Heart left ventricle (tissue), 16 donors: ENCODE measurements around the gene PHLDA2. TPM values are rescaled to one million over a fixed set of nuclear protein-coding genes. Genes with fewer than 3 reads are reported as not detected.
A peak's percentile ranks its signal among the peaks of the same experiment; 100 is the strongest.

ENCODE experiments used
- ATAC-seq, 4 donors: fragments of 200-7000 bp; cut with Tn5 transposase; one replicate each; pipeline ENCODE4 v1.9.1; 2020 to 2022; ENCODE audit warnings: moderate library complexity in 4 of 4, mild to moderate bottlenecking in 3 of 4, moderate number of reproducible peaks in 1 of 4
- DNase-seq, 5 donors: peaks; one replicate each; pipeline ENCODE4 v3.0.0-alpha.2; 2020
- H3K27ac ChIP-seq, 12 donors: fragments of 200-600 bp; sonication (generic) in 4 of 12; one replicate each; pipeline versions ENCODE4 v1.5.0 to v1.8.0; 2016 to 2022; ENCODE audit warnings: mild to moderate bottlenecking in 2 of 12
- H3K27me3 ChIP-seq, 9 donors: fragments of 200-600 bp; sonication (generic) in 2 of 9; one replicate each; pipeline versions ENCODE4 v1.5.1 to v1.8.0; 2016 to 2022; ENCODE audit warnings: mild to moderate bottlenecking in 3 of 9
- H3K36me3 ChIP-seq, 9 donors: fragments of 200-600 bp; sonication (generic) in 2 of 9; one replicate each; pipeline versions ENCODE4 v1.5.0 to v1.8.0; 2018 to 2022; ENCODE audit warnings: mild to moderate bottlenecking in 2 of 9
- H3K4me1 ChIP-seq, 12 donors: fragments of 200-600 bp; sonication (generic) in 4 of 12; one replicate each; pipeline versions ENCODE4 v1.5.0 to v1.8.0; 2016 to 2022; ENCODE audit warnings: mild to moderate bottlenecking in 3 of 12
- H3K4me3 ChIP-seq, 12 donors: fragments of 200-600 bp; sonication (generic) in 4 of 12; one replicate each; pipeline versions ENCODE4 v1.5.0 to v1.8.0; 2017 to 2022; ENCODE audit warnings: mild to moderate bottlenecking in 9 of 12, moderate library complexity in 4 of 12
- H3K9me3 ChIP-seq, 12 donors: fragments of 200-600 bp; sonication (generic) in 4 of 12; one replicate each; pipeline versions ENCODE4 v1.5.0 to v1.8.0; 2016 to 2022; ENCODE audit warnings: mild to moderate bottlenecking in 1 of 12
- POLR2A ChIP-seq, 2 donors: fragments of 450-650 bp; IDR thresholded peaks; one replicate each; pipeline ENCODE4 v1.6.1; 2017; ENCODE audit warnings: antibody characterized with exemption in 2 of 2, mild to moderate bottlenecking in 2 of 2, moderate library complexity in 2 of 2
- WGBS, 4 donors: extraction: QIAGEN DNeasy Blood & Tissue Kit in 2 of 4; methylation state at CpG; one replicate each; pipeline versions ENCODE4 v1.1.5 to v1.1.7; 2013 to 2018; 5-methylcytosine and 5-hydroxymethylcytosine counted together
- intact Hi-C, 10 donors: fragments of 100-400 bp; cut with DNase I; formaldehyde crosslinking; loops; one replicate each; pipeline versions ENCODE4 v1.11.1 to v1.14.2; 2022
- polyA plus RNA-seq, 2 donors: library from polyadenylated mRNA; stranded (reverse); fragments of 200-250 nt; gene quantifications; one replicate each; pipeline ENCODE4 v1.2.3, GENCODE V29; 2013
- total RNA-seq, 9 donors: library from RNA; depleted of rRNA in 2 of 9; stranded (reverse); fragments of >200 nt in 2 of 9; fragmentation: NEBNext Ultra II Directional in 3 of 9; extraction: Animal tissue kit (Norgen Biotek cat#: 25700) in 3 of 9; gene quantifications; one replicate each; pipeline versions ENCODE4 v1.1.0 to v1.2.4, GENCODE V29; 2016 to 2023
- TF ChIP-seq, protein P1 (sequence below), 12 donors: fragments of 200-600 bp; sonication (generic) in 4 of 12; IDR thresholded peaks; one replicate each; pipeline versions ENCODE4 v1.5.0 to v1.8.0; 2018 to 2022; ENCODE audit warnings: antibody characterized with exemption in 12 of 12, mild to moderate bottlenecking in 5 of 12
- donor health status: ischemic (EF 13 %, LVEDD 7.1; RV severe dilation, severe dysfunction).
- donor health status: healthy with polysubstance abuse.
- donor health status: DM: no; HTN: yes; CAD: no.
- donor health status: DM: no; HTN: no; CAD: no.
- donor health status: ischemic (EF 25% LVEDD 6.9; RV normal size, moderate dysfunction).
- donor health status: ischemic (EF 25% LVEDD 5.7; RV mildly dilated, moderate dysfunction).
- donor health status: healthy.
- donor health status: DM: yes; HTN: yes; CAD: no.
- donor health status: ischemic (EF 35%, LVEDD 5.7; RV mildly dilated, moderate dysfunction).
- donor health status: nonischemic (EF 11% LVEDD 7.7; RV severe dilation, severe dysfunction).
- donor health status: DM: yes; HTN: yes; CAD: no.
- donor health status: PGD.
- donor health status: ischemic (EF 29% LVEDD 5.4; RV normal size, mild dysfunction).
- donor health status: nonischemic (EF 23%, LVEDD 6.1; RV moderate dilation, normal function).

The PHLDA2 gene
- total and polyA plus RNA-seq, 11 donors = 0.40 to 9.2 (median 1.0) TPM; not detected in 2

DNA sequence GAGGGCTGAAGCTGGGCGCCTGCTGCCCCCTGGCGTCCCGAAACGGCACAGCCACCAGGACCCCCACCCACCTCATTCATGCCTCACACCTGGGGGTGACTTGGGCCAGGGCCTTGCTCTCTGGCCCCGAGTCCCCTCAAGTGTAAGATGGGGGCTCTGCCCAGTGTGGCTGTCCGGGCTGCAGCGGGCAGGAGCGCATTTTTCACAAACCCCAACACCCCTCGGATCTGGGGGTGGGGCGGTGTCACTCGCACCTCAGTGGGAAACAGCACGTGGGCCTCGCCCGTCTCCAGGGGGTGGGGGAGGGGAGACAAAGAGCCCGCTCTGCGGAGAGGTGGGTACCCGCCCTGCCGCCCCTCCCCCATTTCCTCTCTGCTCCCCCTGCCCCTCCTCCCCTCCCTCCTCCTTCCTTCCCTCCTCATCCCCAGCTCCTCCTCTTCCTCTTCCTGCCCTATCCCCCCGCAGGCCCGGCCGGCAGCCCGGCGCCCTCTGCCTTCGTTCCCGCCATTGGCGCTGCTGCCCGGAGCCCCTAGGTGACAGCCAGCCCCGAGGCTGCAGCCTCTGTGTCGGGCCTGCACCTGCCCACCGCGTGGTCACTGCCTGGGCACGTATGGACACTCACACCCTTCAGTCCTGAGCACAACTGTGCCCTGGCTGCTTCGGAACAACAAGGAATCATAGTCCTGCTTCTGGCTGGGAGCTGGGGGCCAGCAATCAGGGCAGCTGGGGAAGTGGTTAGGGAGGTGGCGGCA lies 36.8 kb downstream of the PHLDA2 start:
- WGBS, 4 donors = 6 to 7% (median 7%) methylated on average over 27 to 34 of the region's 34 CpGs
- peak overlapping the region in 11 of 12 donors; percentile 2 to 67 (median 52) for H3K4me3 ChIP-seq
- intact Hi-C loops = loop anchor here in 8 of 10 donors (1.0 to 10.0 kb wide), 7 partner anchors 359 to 698 kb away; partner anchors contain the start of genes C11orf21 (in 2 of the 8) and TSPAN32 (in 2 of the 8)

DNA sequence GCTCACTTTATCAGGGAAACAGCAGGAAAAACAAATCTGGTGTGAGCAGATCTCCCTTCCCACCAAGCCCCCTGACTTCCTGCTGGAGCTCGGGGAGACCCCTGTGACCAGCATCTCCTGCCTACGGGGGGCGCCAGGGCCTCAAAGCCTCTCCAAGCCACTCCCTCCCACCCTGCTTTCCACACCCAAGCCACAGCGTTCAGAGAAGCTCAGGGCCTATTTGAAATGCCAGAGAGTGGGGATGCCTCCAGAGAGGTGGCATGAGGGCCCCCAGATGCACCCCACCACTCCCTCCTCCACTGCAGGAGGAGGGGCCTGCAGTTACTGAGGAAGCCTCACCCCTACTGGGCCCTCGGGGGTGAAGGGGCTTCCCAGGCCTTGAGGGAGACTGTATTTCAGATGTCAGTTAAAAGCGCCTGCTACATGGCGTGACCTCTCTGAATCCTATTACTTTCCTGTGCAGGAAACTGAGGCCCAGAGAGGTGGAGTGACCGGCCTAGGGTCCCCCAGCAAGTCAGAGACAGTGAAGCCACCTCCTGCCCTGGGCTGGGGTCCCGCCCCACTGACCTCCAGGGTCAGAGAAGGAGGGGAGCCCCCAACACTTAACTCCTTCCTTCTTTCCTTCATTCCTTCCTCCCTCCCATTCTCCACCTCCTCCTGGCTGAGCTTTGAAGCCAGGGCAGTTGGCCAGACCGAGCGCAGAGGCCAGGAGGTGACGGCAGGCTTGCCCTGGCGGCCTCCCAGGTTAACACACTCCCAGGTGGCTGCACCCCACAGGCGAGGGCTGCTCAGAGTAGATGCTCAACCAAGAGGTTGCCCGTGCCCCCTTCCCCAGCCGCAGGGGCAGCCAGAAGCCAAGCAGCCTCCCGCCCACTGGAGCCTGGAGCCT lies 37.6 kb downstream of the PHLDA2 start:
- Histone ChIP-seq H3K27me3 (peaks cover 0 to 2% (median 0%) of the 10 kb centered on the region in 9 donors), H3K36me3 (no peaks in the 10 kb centered on the region), H3K4me3 (peak overlapping the region in 11 of 12 donors; percentile 2 to 67 (median 52)), H3K9me3 (no peaks in the 10 kb centered on the region), H3K27ac (peak overlapping the region in 8 of 12 donors; percentile 33 to 83 (median 59)), H3K4me1 (peaks cover 5 to 39% (median 25%) of the 10 kb centered on the region in 12 donors)
- 34 to 41% (median 40%) methylated on average over 15 to 17 of the region's 17 CpGs for WGBS, 4 donors
- DNase-seq (peak; percentile 60 to 83 (median 68)), ATAC-seq (peak in 2 of 4 donors; percentile 7 to 9)
- TF ChIP-seq, protein P1, sequence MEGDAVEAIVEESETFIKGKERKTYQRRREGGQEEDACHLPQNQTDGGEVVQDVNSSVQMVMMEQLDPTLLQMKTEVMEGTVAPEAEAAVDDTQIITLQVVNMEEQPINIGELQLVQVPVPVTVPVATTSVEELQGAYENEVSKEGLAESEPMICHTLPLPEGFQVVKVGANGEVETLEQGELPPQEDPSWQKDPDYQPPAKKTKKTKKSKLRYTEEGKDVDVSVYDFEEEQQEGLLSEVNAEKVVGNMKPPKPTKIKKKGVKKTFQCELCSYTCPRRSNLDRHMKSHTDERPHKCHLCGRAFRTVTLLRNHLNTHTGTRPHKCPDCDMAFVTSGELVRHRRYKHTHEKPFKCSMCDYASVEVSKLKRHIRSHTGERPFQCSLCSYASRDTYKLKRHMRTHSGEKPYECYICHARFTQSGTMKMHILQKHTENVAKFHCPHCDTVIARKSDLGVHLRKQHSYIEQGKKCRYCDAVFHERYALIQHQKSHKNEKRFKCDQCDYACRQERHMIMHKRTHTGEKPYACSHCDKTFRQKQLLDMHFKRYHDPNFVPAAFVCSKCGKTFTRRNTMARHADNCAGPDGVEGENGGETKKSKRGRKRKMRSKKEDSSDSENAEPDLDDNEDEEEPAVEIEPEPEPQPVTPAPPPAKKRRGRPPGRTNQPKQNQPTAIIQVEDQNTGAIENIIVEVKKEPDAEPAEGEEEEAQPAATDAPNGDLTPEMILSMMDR (IDR thresholded peaks at IDR 0.05) = peak in 1 of 12 donors; percentile 12
- no peak for TF ChIP-seq POLR2A (IDR thresholded peaks at IDR 0.05)
- intact Hi-C loops = loop anchor here in 8 of 10 donors (1.0 to 10.0 kb wide), 7 partner anchors 358 to 697 kb away; partner anchors contain the start of genes C11orf21 (in 2 of the 8) and TSPAN32 (in 2 of the 8)

More for the DNA sequence above, 36.8 kb downstream of the PHLDA2 start:
- ATAC-seq (peak in 3 of 4 donors; percentile 44 to 70 (median 59)), DNase-seq (peak; percentile 63 to 84 (median 79))
- Histone ChIP-seq H3K9me3 (no peaks in the 10 kb centered on the region), H3K36me3 (no peaks in the 10 kb centered on the region), H3K27ac (peak overlapping the region in 10 of 12 donors; percentile 33 to 83 (median 50)), H3K4me1 (peaks cover 5 to 39% (median 25%) of the 10 kb centered on the region in 12 donors), H3K27me3 (peaks cover 0 to 2% (median 0%) of the 10 kb centered on the region in 9 donors)
- TF ChIP-seq, protein P1 (IDR thresholded peaks at IDR 0.05) = peak; percentile 87 to 96 (median 92)
- TF ChIP-seq POLR2A (IDR thresholded peaks at IDR 0.05) = no peak

DNA sequence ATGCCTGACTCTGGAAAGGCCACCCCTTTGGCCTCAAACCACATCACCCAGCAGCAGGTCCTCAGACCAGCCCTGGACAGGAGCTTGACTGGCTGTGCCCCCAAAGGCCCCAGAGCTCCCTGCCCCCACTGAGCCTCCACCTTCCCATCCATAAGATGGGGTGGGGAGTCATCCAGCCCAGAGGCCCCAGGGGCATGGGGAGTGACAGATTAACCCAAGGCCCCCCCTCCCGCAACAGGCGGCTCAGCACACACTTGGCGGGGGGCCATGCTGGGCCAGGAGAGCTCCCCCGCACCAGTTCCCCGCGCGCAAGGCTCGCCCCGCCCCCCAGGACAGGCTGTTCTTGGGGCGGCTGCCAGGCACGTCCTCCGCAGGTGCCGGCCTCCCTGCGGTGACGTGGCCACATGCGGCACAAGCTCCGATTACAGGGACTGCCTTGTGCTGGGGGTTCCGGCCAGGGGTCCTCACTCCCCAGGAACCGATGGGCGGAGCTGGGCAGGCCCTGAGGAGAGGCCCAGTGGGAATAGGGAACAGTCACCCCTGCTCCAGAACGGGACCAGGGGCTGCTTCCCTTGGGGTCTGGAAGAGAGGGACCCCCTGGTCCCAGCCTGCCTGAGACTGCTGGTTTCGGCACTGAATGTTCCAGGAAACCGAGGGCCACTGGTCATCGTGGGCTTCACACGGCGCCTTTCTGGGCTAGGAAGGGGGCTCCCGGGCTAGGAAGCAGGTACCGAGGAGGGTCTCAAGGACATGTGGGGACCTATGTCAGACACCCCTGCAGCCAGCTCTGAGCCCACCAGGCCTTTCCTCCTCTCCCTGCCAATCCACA lies 38.5 kb downstream of the PHLDA2 start:
- ATAC-seq (peak in 3 of 4 donors; percentile 10 to 33 (median 17)), DNase-seq (peak in 4 of 5 donors; percentile 51 to 85 (median 82))
- TF ChIP-seq, protein P1 (IDR thresholded peaks at IDR 0.05) = no peak
- TF ChIP-seq POLR2A (IDR thresholded peaks at IDR 0.05) = no peak
- WGBS, 4 donors = 38 to 60% (median 47%) methylated on average over 4 to 28 of the region's 28 CpGs
- H3K27me3 ChIP-seq = peaks cover 0 to 2% (median 0%) of the 10 kb centered on the region in 9 donors
- H3K4me1 ChIP-seq = peaks cover 5 to 42% (median 29%) of the 10 kb centered on the region in 12 donors
- peak overlapping the region in 3 of 12 donors; percentile 39 to 49 (median 49) for H3K27ac ChIP-seq
- intact Hi-C loops = loop anchor here in 6 of 10 donors (2.0 to 10.0 kb wide), 4 partner anchors 462 to 696 kb away; partner anchors contain the start of genes C11orf21 (in 2 of the 6) and TSPAN32 (in 2 of the 6)
- no peaks in the 10 kb centered on the region for H3K36me3 ChIP-seq
- H3K4me3 ChIP-seq = no peak overlapping the region
- H3K9me3 ChIP-seq = no peaks in the 10 kb centered on the region
